HCT116 (cell line): Measurements from ENCODE around the gene HDAC11.
"Not testable (repeated sequence)": the region's sequence is repeated elsewhere in the genome, so short reads cannot be mapped to it uniquely, and the experiment has no call there.

Experiments
- EGR1 ChIP-seq: IDR thresholded peaks from 2 replicates; pipeline ENCODE4 v1.6.1; 2012; ENCODE audit warnings: low read depth
- EZH2 ChIP-seq: fragments of 200-600 bp; sonication (generic); IDR thresholded peaks from 2 replicates; pipeline ENCODE4 v1.6.1; 2017; ENCODE audit warnings: antibody characterized with exemption, mixed run types
- FOSL1 ChIP-seq: IDR thresholded peaks from 2 replicates; pipeline ENCODE4 v1.6.1; 2012; ENCODE audit warnings: low read depth
- POLR2A ChIP-seq: IDR thresholded peaks from 2 replicates; pipeline ENCODE4 v1.7.0; 2011; ENCODE audit warnings: borderline replicate concordance; ENCODE audit not compliant: insufficient read depth, insufficient read length; ENCODE audit errors: extremely low read depth
- POLR2AphosphoS5 ChIP-seq: IDR thresholded peaks from 2 replicates; pipeline ENCODE4 v1.6.1; 2011; ENCODE audit warnings: mild to moderate bottlenecking, low read depth, low read length, moderate library complexity
- ZFX ChIP-seq: fragments of 450-650 bp; IDR thresholded peaks from 2 replicates; pipeline ENCODE4 v1.6.1; 2017
- ZNF274 ChIP-seq: fragments of 200-500 bp; sonication (Bioruptor generic); IDR thresholded peaks from 2 replicates; pipeline ENCODE4 v1.6.1; 2014; ENCODE audit warnings: mild to moderate bottlenecking, low read depth, low read length, inconsistent platforms
- TF ChIP-seq, protein P1 (sequence below), 3 experiments: fragments of 200-600 bp in 1 of 3; sonication (generic) in 1 of 3; IDR thresholded peaks in 2 of 3; conservative IDR thresholded peaks in 1 of 3; 2 replicates each; pipeline ENCODE4 v1.5.1; 2012 to 2017; ENCODE audit warnings: low read depth in 2 of 3, low read length in 2 of 3, antibody characterized with exemption in 1 of 3, borderline replicate concordance in 1 of 3, control low read depth in 1 of 3, mild to moderate bottlenecking in 1 of 3, mixed read lengths in 1 of 3, mixed run types in 1 of 3, moderate library complexity in 1 of 3; ENCODE audit not compliant: insufficient read depth in 1 of 3
- TF ChIP-seq, protein P2 (sequence below): IDR thresholded peaks from 2 replicates; pipeline ENCODE4 v1.6.1; 2012

DNA sequence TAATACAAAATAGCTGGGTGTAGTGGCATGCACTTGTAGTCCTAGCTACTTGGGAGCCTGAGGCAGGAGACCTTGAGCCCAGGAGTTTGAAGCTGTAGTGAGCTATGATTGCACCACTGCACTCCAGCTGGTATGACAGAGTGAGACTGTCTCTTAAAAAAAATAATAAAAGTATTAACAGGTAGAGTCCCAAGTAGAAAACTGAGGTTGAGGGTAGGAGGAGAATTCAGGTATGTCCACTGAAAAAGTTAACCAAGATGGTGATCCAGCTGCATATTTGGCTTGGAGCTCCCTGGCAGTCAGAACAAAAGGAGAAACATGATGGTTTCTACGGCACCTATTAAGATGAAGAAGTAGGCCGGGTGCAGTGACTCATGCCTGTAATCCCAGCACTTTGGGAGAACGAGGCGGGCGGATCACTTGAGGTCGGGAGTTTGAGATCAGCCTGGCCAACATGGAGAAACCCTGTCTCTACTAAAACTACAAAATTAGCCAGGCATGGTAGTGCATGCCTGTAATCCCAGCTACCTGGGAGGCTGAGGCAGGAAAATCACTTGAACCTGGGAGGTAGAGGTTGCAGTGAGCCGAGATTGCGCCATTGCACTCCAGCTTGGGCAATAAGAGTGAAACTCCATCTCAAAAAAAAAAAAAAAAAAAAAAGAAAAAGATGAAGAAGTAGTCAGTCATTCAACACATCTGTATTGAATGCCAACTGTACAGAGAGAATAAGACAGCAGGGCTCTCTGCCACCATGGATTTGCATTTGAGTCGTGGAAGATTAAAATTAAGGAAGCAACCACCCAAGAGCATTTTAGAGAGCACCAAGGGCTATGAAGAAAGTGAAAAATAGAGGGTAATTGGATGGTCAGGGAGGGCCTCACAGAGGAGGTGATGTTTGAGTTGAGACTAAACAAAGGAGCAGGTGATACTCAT is 5.8 kb downstream of the HDAC11 start:
- TF ChIP-seq, protein P1, sequence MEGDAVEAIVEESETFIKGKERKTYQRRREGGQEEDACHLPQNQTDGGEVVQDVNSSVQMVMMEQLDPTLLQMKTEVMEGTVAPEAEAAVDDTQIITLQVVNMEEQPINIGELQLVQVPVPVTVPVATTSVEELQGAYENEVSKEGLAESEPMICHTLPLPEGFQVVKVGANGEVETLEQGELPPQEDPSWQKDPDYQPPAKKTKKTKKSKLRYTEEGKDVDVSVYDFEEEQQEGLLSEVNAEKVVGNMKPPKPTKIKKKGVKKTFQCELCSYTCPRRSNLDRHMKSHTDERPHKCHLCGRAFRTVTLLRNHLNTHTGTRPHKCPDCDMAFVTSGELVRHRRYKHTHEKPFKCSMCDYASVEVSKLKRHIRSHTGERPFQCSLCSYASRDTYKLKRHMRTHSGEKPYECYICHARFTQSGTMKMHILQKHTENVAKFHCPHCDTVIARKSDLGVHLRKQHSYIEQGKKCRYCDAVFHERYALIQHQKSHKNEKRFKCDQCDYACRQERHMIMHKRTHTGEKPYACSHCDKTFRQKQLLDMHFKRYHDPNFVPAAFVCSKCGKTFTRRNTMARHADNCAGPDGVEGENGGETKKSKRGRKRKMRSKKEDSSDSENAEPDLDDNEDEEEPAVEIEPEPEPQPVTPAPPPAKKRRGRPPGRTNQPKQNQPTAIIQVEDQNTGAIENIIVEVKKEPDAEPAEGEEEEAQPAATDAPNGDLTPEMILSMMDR (IDR thresholded peaks at IDR 0.05 in 2 of 3, conservative IDR thresholded peaks at IDR 0.05 in 1 of 3; ENCODE audit: borderline replicate concordance in 1 of 3, insufficient read depth in 1 of 3, low read depth in 2 of 3, low read length in 2 of 3) = not testable (repeated sequence)
- TF ChIP-seq POLR2A, POLR2AphosphoS5, EGR1, ZNF274, EZH2, FOSL1, ZFX: not testable (repeated sequence)
- TF ChIP-seq, protein P2, sequence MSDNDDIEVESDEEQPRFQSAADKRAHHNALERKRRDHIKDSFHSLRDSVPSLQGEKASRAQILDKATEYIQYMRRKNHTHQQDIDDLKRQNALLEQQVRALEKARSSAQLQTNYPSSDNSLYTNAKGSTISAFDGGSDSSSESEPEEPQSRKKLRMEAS = not testable (repeated sequence)
